Osteocyte (in vitro differentiated cells): ENCODE measurements around the gene TMPRSS7. TPM values are rescaled to one million over a fixed set of nuclear protein-coding genes. Genes with fewer than 3 reads are reported as not detected.
"Not testable (repeated sequence)": the region's sequence is repeated elsewhere in the genome, so short reads cannot be mapped to it uniquely, and the experiment has no call there.

Source experiments
- DNase-seq: peaks from one replicate; pipeline ENCODE4 v3.0.0; 2021; ENCODE audit warnings: mixed read lengths; ENCODE audit not compliant: unreplicated experiment; ENCODE audit errors: extremely low spot score
- H3K27ac Mint-ChIP-seq: one replicate; pipeline ENCODE4 v1.8.0; 2021; ENCODE audit warnings: mild to moderate bottlenecking, mixed read lengths; ENCODE audit not compliant: unreplicated experiment
- H3K27me3 Mint-ChIP-seq: one replicate; pipeline ENCODE4 v1.8.0; 2021; ENCODE audit warnings: mixed read lengths; ENCODE audit not compliant: unreplicated experiment
- H3K36me3 Mint-ChIP-seq: one replicate; pipeline ENCODE4 v1.8.0; 2021; ENCODE audit warnings: mixed read lengths; ENCODE audit not compliant: unreplicated experiment
- H3K4me1 Mint-ChIP-seq: one replicate; pipeline ENCODE4 v1.8.0; 2021; ENCODE audit warnings: mixed read lengths; ENCODE audit not compliant: unreplicated experiment
- H3K4me3 Mint-ChIP-seq: one replicate; pipeline ENCODE4 v1.8.0; 2021; ENCODE audit warnings: mild to moderate bottlenecking, moderate library complexity, mixed read lengths; ENCODE audit not compliant: unreplicated experiment
- H3K9me3 Mint-ChIP-seq: one replicate; pipeline ENCODE4 v1.8.0; 2021; ENCODE audit warnings: mixed read lengths; ENCODE audit not compliant: unreplicated experiment
- CTCF ChIP-seq: fragments of 200-600 bp; sonication (generic); IDR thresholded peaks from 2 replicates; pipeline ENCODE4 v1.5.0; 2021; ENCODE audit warnings: antibody characterized with exemption, mild to moderate bottlenecking, moderate library complexity
- total RNA-seq: library from RNA; stranded (reverse); gene quantifications from 2 replicates; pipeline ENCODE4 v1.2.1, GENCODE V29; 2021

TMPRSS7 gene
- total RNA-seq, 1 donor from 2014 or later: not detected

GRCh38 chr3:112061152-112061551 lies 26.6 kb downstream of the TMPRSS7 start:
- Mint-ChIP-seq H3K4me1 (peaks cover 27% of the 10 kb centered on the region), H3K9me3 (peaks cover 4% of the 10 kb centered on the region), H3K27ac (peak overlapping the region; percentile 68), H3K36me3 (no peaks in the 10 kb centered on the region), H3K27me3 (peaks cover 4% of the 10 kb centered on the region), H3K4me3 (no peak overlapping the region)
- no peak for TF ChIP-seq CTCF
- no peak for DNase-seq

- DNase-seq, H3K36me3 Mint-ChIP-seq, H3K27ac Mint-ChIP-seq, H3K4me3 Mint-ChIP-seq: not testable (repeated sequence)
- Mint-ChIP-seq H3K4me1 (peaks cover 12% of the 10 kb centered on the region), H3K9me3 (peaks cover 11% of the 10 kb centered on the region), H3K27me3 (peaks cover 26% of the 10 kb centered on the region)
These were observed 38.0 kb downstream of the TMPRSS7 start for GRCh38 chr3:112072387-112073060.

DNA sequence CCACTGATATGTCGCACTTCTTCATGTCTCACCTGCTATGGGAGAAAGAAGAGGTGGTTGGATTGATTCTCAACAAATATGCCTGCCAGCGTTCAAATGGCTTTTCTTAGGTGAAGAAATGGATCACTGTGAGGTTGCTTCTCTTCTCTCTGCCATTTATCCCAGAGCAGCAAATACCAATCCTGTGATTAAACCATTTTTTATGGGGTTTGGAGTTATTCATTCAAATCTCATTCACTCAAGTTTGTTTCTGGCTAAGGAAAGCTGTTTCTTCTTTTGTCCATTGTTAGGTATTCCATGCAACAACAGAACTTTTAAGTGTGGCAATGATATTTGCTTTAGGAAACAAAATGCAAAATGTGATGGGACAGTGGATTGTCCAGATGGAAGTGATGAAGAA lies 39.5 kb downstream of the TMPRSS7 start:
- Mint-ChIP-seq H3K36me3 (no peaks in the 10 kb centered on the region), H3K27me3 (peaks cover 13% of the 10 kb centered on the region), H3K4me3 (no peak overlapping the region), H3K4me1 (peaks cover 12% of the 10 kb centered on the region), H3K9me3 (peaks cover 5% of the 10 kb centered on the region), H3K27ac (no peak overlapping the region)
- DNase-seq: no peak
- TF ChIP-seq CTCF: no peak

- H3K9me3 Mint-ChIP-seq: peaks cover 5% of the 10 kb centered on the region
- no peak for TF ChIP-seq CTCF
- H3K4me3 Mint-ChIP-seq: no peak overlapping the region
- no peak overlapping the region for H3K27ac Mint-ChIP-seq
- H3K36me3 Mint-ChIP-seq: no peaks in the 10 kb centered on the region
- peaks cover 5% of the 10 kb centered on the region for H3K27me3 Mint-ChIP-seq
- DNase-seq: no peak
- H3K4me1 Mint-ChIP-seq: peaks cover 12% of the 10 kb centered on the region
These were observed 40.3 kb downstream of the TMPRSS7 start for GRCh38 chr3:112074616-112075497.

DNA sequence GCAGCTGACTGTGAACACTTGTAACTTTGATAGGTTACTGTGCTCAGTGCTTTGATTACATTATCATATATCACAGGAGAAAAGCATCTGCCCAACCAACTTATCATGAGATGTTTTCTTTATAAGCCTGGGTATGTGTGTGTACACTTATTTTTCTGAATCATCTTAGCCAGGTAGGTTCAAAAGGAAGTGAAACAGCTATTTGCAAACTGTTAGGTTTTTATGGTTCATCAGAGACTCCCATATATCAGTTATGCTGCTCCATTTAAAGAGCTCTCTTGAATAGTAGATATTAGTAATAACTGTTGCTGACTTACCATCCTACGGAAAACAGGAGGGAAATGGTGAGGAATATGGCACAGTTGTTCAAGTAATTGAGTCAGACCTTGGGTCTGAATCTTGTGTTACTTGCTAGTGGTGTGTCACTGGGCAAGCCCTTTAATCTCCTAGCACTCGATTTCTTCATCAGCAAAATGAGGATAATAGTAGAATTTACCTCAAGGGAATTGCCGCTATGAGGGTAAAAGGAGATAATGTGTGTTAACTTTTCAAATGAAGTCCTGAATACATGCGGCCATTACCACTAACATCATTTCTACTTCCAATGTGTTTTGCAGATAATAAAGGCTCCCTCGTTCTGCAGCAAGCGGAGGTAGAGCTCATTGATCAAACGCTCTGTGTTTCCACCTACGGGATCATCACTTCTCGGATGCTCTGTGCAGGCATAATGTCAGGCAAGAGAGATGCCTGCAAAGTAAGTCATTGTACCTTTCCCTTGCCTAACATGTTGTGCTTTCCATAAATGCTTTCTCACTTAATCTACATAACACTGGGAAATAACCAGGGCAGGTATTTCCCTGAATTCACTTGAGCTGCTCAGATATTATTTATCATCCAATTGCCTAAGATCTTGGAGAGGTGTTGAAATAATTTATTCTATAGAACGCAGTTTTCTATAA lies 43.9 kb downstream of the TMPRSS7 start:
- Mint-ChIP-seq H3K4me1 (peaks cover 12% of the 10 kb centered on the region), H3K4me3 (no peak overlapping the region), H3K36me3 (no peaks in the 10 kb centered on the region), H3K9me3 (no peaks in the 10 kb centered on the region), H3K27ac (no peak overlapping the region), H3K27me3 (peaks cover 3% of the 10 kb centered on the region)
- no peak for TF ChIP-seq CTCF
- DNase-seq: no peak
